Measurements from ENCODE around the gene POTEM.
"Not testable (repeated sequence)": the region's sequence is repeated elsewhere in the genome, so short reads cannot be mapped to it uniquely, and the experiment has no call there.

POTEM gene

GRCh38 chr14:18967134-18967533 is at the start of gene POTEM:
Gene POTEM (plus strand): TSS chr14:18967434. CDS start chr14:18967486, 52 bp downstream.
- not testable (repeated sequence) for DNase-seq

GRCh38 chr14:18918345-18918744 is 48.9 kb upstream of the POTEM start:
- not testable (repeated sequence) for DNase-seq

GRCh38 chr14:18920052-18920451 is 47.2 kb upstream of the POTEM start:
- not testable (repeated sequence) for DNase-seq

- DNase-seq = not testable (repeated sequence)
Measured at GRCh38 chr14:18921055-18921701, 46.1 kb upstream of the POTEM start.

GRCh38 chr14:18936848-18937247 is 30.4 kb upstream of the POTEM start:
- not testable (repeated sequence) for DNase-seq

GRCh38 chr14:18938733-18939132 is 28.5 kb upstream of the POTEM start:
- not testable (repeated sequence) for DNase-seq

- not testable (repeated sequence) for DNase-seq
Measured at GRCh38 chr14:18949939-18950338, 17.3 kb upstream of the POTEM start.

GRCh38 chr14:18953085-18953484 is 14.1 kb upstream of the POTEM start:
- DNase-seq = not testable (repeated sequence)

GRCh38 chr14:18955816-18956215 is 11.4 kb upstream of the POTEM start:
- DNase-seq = not testable (repeated sequence)

- DNase-seq = not testable (repeated sequence)
Measured at GRCh38 chr14:18961576-18961975, 5.7 kb upstream of the POTEM start.

- not testable (repeated sequence) for DNase-seq
Measured at GRCh38 chr14:18962143-18962542, 5.1 kb upstream of the POTEM start.

- not testable (repeated sequence) for DNase-seq
Measured at GRCh38 chr14:18963276-18963675, 4.0 kb upstream of the POTEM start.

GRCh38 chr14:18964878-18965277 is 2.4 kb upstream of the POTEM start:
- not testable (repeated sequence) for DNase-seq

GRCh38 chr14:19002566-19002965 is 35.3 kb downstream of the POTEM start:
- not testable (repeated sequence) for DNase-seq

GRCh38 chr14:19006490-19006889 is 39.3 kb downstream of the POTEM start:
- not testable (repeated sequence) for DNase-seq

GRCh38 chr14:19007678-19008077 is 40.4 kb downstream of the POTEM start:
- DNase-seq = not testable (repeated sequence)

GRCh38 chr14:19011029-19011428 is 43.8 kb downstream of the POTEM start:
- DNase-seq = not testable (repeated sequence)

GRCh38 chr14:19011703-19012102 is 44.5 kb downstream of the POTEM start:
- DNase-seq = not testable (repeated sequence)

- DNase-seq = not testable (repeated sequence)
Measured at GRCh38 chr14:19015185-19015584, 48.0 kb downstream of the POTEM start.

- DNase-seq = not testable (repeated sequence)
Measured at GRCh38 chr14:19025080-19025589, 57.9 kb downstream of the POTEM start.

- not testable (repeated sequence) for DNase-seq
Measured at GRCh38 chr14:19026649-19027351, 59.6 kb downstream of the POTEM start.

GRCh38 chr14:19027895-19028294 is 60.7 kb downstream of the POTEM start:
- DNase-seq = not testable (repeated sequence)

- DNase-seq = not testable (repeated sequence)
Measured at GRCh38 chr14:19036811-19037382, 69.7 kb downstream of the POTEM start.

All from EL (cell line).